Activated T-cell treated with anti-CD3 and anti-CD28 coated beads for 4 hours (primary cell): ENCODE data around the gene PAH.
"Not testable (repeated sequence)": the region's sequence is repeated elsewhere in the genome, so short reads cannot be mapped to it uniquely, and the experiment has no call there.

Source experiments
- DNase-seq: peaks from one replicate; pipeline ENCODE4 v3.0.0-alpha.2; 2020

Gene PAH

GRCh38 chr12:102888511-102888910, 28.5 kb downstream of the PAH start:
- no peak for DNase-seq

- DNase-seq, result no peak
Measured at GRCh38 chr12:102885043-102885932, 31.8 kb downstream of the PAH start.

- DNase-seq, result peak; percentile 13
Measured at GRCh38 chr12:102883204-102883799, 33.7 kb downstream of the PAH start.

GRCh38 chr12:102880783-102881182, 36.3 kb downstream of the PAH start:
- no peak for DNase-seq

- no peak for DNase-seq
Measured at GRCh38 chr12:102879144-102879763, 37.8 kb downstream of the PAH start.

GRCh38 chr12:102876883-102877282, 40.2 kb downstream of the PAH start:
- no peak for DNase-seq

- DNase-seq, result no peak
Measured at GRCh38 chr12:102874819-102875218, 42.2 kb downstream of the PAH start.

GRCh38 chr12:102873077-102873476, 44.0 kb downstream of the PAH start:
- no peak for DNase-seq

- no peak for DNase-seq
Measured at GRCh38 chr12:102871014-102871413, 46.0 kb downstream of the PAH start.

GRCh38 chr12:102869571-102869970, 47.5 kb downstream of the PAH start:
- no peak for DNase-seq

- DNase-seq, result no peak
Measured at GRCh38 chr12:102865821-102866615, 51.0 kb downstream of the PAH start.

- DNase-seq, result no peak
Measured at GRCh38 chr12:102862486-102862885, 54.6 kb downstream of the PAH start.

- DNase-seq, result no peak
Measured at GRCh38 chr12:102851246-102851645, 65.8 kb downstream of the PAH start.

GRCh38 chr12:102849722-102850447, 67.2 kb downstream of the PAH start:
- DNase-seq, result no peak

GRCh38 chr12:102848832-102849231, 68.2 kb downstream of the PAH start:
- no peak for DNase-seq

- DNase-seq, result no peak
Measured at GRCh38 chr12:102847131-102847530, 69.9 kb downstream of the PAH start.

- DNase-seq, result no peak
Measured at GRCh38 chr12:102833687-102834441, 83.2 kb downstream of the PAH start.

GRCh38 chr12:102832826-102833225, 84.2 kb downstream of the PAH start:
- not testable (repeated sequence) for DNase-seq

GRCh38 chr12:102824218-102824835, 92.7 kb downstream of the PAH start:
- no peak for DNase-seq

GRCh38 chr12:102821149-102821548, 95.9 kb downstream of the PAH start:
- no peak for DNase-seq

- no peak for DNase-seq
Measured at GRCh38 chr12:102816816-102817434, 100.1 kb downstream of the PAH start.
